ENCODE measurements around the gene AFAP1L2.

The AFAP1L2 gene

DNA sequence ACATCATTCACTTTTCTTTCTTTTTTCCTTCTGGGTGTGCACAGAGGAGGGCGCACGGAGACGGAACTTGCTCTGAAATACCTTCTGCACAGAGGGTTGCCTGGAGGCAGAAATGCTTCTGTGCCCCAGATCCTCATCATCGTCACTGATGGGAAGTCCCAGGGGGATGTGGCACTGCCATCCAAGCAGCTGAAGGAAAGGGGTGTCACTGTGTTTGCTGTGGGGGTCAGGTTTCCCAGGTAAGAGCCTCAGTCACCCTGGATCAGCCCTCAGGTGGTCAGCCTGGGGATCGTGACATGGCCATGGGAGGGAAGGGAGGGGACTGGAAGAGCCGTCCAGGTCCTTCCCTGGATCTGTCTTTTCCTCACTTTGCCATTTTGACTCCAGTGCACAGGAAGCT, 131.6 kb downstream of the AFAP1L2 start:
- no peak for DNase-seq (ENCODE audit: low read depth in 2 of 2)

DNA sequence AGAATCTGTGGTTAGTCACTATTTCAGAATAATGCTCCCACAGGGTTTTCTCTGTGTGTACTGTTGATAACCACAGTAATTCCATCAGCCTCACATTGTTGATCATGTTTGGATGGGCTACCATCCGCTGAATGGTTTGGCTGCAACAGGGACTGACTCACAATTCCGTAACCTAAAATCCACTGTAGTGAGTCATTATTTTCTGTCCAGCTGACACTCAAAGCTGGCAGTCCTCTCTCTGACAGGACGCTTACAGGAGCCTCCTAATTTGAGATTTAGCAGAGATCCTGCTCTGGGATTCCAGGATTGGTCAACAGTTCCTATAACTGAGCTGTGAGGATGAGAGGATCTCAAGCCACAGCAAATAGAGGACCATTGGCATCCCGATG, 132.5 kb downstream of the AFAP1L2 start:
- DNase-seq (ENCODE audit: low read depth in 2 of 2): no peak

DNA sequence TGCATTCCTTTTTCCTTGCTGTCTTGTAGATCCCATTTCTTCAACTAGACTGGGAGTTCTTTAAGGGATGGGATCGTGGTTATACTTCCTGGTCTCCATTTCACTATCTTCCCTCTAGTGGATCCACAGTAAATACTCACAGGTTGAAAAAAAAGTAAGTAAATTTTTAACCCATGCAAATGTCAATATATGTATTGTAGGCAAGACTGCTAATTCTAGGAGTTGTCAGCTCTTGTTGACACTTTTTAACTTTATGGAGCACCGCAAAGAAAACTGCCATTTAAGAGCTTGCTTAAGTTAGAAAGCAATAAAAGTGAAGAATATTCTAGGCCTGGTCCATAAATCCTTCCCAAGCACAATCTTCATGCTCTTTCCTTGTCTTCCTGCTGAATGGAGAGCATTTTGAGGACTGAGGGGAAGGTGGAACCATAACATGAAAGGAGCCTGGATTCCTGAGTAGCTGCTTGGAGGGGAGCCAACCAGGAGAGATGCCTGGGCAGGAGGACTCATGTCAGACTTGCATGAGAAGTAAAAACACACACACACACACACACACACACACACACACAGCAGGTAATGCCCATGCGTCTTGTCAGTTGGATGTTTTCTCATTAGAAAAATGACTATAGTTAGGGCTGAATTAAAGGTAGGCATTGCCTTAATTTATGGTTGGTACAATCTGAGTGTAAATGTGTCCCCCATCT, 133.1 kb downstream of the AFAP1L2 start:
- no peak for DNase-seq (ENCODE audit: low read depth in 2 of 2)

DNA sequence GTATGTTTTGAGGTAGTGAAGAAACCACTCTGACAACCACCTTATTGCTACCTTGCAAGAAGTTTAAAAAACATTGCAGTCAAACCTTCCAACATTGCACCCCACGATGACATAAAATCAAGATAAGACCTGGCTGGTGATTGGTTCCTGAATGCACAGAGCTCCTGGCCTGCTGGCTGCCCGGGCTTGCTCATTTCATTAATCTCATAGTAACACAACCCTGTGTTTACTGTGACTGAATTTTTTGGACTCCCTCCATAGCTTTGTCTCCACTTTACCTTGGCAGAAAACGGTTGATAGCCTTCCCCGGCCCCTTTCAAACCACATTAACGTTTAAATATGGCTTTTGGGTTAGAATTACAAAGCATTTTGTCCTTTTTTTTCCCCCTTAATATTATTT, 137.8 kb downstream of the AFAP1L2 start:
- no peak for DNase-seq (ENCODE audit: low read depth in 2 of 2)

DNA sequence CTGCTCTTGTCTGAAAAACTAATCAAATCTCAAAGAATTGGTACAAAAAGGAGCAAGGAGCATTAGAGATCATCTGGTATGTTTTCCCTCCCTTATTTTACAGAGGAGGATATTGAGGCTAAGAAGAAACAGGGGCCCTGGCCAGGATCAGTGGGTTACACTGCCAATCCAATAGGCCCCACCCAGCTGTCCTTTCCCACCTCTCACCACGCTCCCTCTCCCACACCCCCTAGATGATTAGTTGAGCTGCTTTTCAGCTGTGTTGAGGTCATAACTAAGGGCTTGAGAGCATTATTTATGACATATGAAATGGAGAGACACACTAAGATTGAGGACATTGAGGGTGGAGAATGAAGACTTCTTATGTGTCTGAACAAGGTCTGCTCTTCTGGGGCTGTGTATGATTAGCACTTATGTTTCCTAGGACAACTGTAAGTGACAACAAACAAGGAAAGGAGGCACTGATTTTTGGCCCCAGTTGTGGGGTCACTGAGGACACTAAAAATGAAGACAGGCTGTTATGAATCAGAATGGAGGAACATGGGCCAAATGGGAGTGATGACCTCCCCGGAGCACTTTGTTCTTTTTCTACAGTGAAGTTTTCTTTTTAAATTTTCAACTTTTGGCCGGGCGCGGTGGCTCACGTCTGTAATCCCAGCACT, 138.8 kb downstream of the AFAP1L2 start:
- no peak for DNase-seq (ENCODE audit: low read depth in 2 of 2)

DNA sequence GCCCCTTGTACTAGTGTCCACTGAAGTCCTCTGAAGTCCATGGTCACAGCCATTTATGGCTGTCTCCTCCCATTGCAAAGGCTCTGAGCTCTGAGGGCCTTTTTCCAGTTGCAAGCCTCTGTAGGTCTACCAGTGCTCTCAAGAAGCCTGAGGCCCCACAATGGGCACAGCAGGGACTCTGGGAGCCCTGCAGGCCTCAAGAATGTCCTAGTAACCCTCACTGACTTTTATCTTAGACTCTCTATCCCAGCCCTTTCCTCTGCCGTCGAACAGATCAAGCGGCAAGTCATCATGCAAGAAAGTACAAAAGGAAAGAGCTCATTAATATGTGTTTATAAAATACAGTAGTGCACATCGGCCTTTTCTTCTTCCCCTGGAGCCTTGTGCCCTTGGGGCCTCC, 141.8 kb downstream of the AFAP1L2 start:
- no peak for DNase-seq (ENCODE audit: low read depth in 2 of 2)

DNA sequence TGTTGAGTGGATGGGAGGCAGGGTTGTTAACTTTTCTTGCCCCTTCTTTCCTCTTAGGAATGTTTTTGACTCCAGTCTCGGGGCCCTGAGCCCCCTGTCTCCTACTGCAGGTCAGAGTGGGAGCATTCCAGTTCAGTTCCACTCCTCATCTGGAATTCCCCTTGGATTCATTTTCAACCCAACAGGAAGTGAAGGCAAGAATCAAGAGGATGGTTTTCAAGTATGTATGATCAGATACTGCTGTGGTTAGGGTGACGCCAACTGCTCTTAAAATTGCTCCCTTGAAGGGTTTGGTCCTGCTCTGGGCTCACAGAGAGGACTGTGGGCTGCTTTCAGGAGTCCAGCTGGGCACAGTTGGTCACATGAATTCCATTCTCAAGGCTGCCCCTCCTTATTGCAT, 143.2 kb downstream of the AFAP1L2 start:
- no peak for DNase-seq (ENCODE audit: low read depth in 2 of 2)

DNA sequence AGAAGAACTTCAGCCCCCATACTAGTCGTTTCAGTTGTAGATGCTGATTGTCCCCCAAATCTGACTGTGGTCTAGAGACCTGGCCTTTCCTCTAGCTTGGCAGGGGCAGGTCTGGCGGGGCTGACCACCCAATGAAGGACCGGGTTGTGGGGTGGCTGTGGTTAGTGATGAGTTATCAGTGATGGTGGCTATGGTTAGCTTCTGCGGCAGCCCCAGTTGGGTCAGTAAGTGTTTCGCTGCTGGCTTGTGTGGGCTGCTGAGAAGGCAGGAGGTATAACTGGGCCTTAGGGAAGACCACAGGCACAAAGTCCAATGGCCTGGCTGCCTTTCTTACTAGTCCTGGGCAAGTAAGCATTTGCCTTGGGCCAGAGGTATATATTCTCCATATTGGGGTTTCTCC, 143.9 kb downstream of the AFAP1L2 start:
- DNase-seq (ENCODE audit: low read depth in 2 of 2): no peak

DNA sequence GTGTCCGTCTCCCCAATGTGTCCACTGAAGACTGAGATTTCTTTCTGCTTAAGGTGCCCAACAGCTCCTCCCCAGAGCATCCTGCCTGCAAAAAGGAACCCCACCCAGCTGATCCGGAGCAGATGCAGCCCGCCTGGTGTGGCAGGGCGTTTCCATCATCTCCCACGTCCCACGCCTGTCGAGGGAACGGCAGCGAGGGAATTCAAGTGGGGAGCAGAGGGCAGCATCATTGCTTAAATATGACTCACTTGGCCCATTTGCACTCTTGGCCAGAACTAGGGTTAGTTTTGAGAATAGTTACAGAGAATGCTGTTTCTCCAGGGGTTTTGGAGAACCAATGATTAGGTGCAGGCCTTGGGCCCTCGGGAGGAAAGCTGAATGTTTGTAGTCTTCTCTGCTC, 144.5 kb downstream of the AFAP1L2 start:
- DNase-seq (ENCODE audit: low read depth in 2 of 2): no peak

DNA sequence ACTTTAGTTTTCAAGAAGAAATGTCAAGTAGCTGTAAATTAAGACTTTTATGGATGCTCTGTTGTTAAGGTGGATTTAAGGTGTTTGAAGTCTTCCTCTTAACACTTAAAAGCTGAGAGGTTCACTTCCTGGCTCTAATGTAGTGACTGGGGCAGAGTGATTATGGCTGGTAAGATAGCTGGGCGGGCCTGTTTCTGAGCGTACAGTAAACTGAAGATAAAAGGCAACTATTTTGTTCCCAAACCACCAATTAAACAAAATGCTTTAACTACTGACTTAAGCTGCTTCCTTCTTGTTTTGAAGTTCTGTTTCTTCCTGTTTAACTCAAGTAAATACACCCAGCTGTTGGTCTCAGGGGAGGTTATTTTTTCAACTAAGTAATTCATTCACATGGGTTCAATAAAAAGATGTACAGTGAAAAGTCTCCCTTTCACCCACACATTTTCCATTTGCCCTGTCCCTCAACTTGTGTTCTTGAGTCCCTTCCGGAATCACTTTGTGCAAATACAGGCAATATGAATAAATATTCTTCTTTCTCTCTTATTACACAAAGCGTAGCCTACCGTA, 145.9 kb downstream of the AFAP1L2 start:
- no peak for DNase-seq (ENCODE audit: low read depth in 2 of 2)

DNA sequence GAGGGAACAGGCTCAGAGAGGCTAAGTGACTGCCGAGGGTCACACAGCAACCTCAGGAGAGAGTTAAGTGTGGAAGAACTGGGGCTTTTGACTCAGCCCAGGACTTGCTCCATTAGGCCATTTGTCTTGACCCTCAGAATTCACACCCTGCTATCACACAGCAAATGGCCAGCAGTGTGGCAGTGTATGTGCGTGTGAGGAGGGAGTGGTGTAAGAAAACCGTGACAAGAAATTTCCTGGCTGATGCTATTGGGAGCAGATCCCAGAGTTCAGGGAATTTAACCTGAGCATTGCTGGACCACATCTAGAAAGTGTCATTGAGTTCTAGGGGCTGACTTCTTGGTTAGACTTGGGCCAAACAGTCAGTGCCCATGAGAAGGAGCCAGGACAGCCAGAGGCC, 146.8 kb downstream of the AFAP1L2 start:
- no peak for DNase-seq (ENCODE audit: low read depth in 2 of 2)

DNA sequence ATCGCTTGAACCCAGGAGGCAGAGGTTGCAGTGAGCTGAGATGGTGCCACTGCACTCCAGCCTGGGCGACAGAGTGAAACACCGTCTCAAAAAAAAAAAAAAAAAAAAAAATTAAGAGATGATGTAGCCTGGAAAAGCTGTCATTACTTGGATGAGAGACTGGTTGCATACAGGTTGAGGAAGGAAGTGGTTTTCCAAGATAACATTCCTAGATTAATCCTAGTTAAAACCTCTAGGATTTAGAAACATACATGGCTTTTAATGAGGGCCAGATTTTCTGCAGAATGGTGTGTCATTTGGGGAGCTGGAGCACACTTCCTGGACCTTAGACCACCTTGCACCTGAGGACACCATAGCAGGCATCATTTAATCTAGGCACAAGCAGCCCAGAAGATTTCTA, 147.5 kb downstream of the AFAP1L2 start:
- DNase-seq (ENCODE audit: low read depth in 2 of 2): no peak

DNA sequence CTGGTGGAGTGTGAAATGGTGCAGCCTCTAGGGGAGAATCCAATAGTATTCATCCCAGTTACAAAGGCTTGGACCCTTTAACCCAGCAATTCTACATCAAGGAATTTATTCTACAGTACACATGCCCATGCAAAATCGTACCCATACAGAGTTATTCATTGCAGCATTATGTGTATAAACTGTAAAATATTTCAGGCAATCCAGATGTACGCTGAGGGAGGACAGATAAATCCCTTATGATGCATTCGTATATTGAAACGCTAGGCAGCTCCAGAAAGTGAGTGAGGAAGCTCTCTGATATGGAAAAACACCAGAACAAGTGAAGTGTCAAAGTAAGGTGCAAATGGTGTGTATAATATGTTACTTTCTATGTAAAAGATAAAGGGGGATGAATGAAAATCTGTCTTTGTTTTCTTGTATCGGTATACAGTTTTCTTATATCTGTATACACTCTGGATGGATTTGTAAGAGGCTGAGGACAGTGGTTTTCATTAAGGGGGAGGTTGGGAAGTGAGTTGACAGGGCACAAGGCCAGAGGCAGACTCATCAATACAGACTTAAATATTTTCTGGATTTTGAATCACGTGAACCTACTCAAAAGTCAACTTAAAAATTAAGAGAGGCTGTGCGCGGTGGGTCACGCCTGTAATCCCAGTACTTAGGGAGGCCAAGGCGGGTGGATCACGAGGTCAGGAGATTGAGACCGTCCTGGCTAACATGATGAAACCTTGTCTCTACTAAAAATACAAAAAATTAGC, 148.1 kb downstream of the AFAP1L2 start:
- DNase-seq (ENCODE audit: low read depth in 2 of 2): no peak

DNA sequence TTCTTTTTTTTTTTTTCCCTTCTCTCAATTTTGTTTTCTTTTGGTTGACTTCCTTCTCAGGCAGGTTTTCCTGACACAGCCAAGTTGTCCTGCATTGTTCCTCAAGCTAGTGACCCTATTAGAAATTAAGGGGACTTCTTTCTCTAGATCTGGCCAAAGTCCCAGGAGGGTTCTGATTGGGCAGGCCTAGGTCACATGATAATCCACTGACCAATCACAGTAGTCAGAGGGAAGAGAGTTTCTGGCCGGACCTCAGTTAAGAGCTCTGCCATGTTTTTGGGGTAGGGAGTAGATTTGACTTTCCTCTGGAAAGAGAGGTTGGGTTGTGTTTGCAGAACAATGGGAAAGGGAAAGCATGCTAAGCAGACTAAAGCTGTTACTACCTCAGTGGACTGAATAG, 149.1 kb downstream of the AFAP1L2 start:
- no peak for DNase-seq (ENCODE audit: low read depth in 2 of 2)

DNA sequence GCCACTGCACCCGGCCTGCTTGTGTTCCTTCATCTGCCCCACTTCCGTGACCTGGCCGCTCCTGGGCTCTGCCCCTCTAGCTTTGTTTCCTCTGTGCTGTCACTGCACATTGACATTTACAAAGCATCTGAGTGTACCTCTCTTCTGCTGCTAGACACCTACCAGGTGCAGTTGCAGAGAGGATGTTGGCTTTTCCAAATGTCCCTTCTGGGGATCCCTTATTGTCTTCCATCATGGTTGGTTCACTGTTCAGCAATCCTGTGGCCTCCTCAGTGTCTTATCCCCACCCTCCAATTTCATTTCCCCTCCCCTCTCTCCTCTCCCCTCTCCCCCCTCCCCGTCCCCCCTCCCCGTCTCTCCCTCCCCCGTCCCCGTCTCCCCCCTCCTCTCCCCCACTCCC, 151.4 kb downstream of the AFAP1L2 start:
- DNase-seq (ENCODE audit: low read depth in 2 of 2): no peak

DNA sequence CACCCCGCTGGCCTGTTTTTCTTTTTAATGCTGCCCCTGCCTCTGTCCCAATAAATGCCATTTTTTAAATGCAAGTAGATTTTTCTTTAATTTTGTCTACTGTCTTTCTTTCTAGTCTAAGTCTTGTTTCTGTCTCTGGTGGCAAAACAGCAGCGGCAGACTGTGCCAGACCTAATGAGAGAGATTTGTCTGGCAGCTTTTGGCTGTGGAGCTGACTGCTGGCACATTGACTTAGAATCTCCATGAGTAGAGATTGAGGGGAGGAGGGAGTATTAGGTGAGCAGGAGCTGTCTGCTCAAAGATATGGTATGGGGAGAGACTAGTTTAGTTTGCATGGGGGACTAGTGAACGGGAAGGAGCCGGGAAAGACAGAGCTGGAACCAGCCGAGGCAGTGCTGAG, 152.2 kb downstream of the AFAP1L2 start:
- no peak for DNase-seq (ENCODE audit: low read depth in 2 of 2)

DNA sequence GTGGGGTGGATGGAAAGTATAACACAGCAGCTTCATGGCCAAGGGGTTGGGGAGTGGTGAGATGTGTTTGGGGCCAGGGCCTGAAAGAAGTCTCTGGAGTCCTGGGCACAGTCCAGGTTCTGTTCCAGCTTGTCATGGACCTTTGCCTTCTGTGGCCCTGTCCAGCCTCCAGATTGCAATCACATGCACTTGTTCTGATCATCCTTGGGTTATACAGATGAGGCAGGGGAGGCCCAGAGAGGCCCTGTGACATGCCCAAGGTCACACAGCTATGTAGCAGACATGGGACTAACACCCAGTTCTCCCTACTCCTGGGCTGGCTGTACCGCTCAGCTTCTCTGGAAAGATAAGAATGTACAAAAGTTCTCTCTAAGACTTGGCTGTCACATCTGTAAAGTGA, 153.6 kb downstream of the AFAP1L2 start:
- no peak for DNase-seq (ENCODE audit: low read depth in 2 of 2)

DNA sequence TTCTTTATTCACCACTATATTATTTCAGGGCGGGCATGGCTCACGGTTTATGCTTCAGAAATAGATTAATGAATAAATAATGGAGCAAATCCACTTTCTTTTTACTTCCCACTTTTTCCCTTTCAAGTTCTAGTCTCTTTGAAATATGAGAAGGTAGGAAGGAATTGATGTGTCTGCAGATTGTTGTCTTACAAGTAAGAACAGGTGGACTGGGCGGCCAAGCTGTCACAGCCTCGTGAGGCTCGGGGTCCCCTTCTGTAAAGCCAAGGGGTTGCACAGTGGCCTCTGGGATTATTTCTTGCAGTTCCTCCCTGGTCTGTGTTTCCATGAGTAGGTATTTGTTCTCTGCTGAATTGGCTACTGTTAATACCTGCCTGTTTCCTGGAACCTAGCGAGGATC, 154.1 kb downstream of the AFAP1L2 start:
- no peak for DNase-seq (ENCODE audit: low read depth in 2 of 2)

DNA sequence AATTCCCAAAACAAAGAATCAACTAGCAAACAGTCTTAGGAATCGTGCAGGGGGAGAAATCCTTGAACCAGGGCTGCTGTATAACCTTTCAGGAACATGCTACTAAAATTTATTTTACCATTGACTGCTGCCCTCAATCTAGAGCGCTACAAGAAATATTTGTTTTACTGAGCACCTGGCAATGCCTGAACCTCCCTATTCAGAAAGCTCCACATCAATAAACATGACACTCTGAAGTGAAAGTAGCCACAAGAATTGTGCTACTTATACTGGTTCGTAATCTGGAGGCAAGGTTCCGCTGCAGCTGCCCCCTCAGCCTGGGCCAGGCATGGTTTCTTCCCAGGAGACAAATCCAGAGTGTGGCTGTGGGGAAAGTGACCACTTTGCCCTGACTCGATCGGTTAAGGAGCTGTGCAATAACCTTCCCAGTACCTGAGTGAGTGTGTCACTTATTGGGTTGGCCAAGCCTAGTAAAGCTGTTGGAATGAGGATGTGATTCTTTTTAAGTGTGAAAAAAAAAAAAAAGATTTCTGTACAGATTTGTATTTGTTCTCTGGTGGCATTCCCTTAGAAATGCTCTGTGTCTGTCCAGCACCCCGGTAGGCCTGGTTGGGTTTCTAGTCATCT, 157.5 kb downstream of the AFAP1L2 start:
- DNase-seq (ENCODE audit: low read depth in 2 of 2): no peak

DNA sequence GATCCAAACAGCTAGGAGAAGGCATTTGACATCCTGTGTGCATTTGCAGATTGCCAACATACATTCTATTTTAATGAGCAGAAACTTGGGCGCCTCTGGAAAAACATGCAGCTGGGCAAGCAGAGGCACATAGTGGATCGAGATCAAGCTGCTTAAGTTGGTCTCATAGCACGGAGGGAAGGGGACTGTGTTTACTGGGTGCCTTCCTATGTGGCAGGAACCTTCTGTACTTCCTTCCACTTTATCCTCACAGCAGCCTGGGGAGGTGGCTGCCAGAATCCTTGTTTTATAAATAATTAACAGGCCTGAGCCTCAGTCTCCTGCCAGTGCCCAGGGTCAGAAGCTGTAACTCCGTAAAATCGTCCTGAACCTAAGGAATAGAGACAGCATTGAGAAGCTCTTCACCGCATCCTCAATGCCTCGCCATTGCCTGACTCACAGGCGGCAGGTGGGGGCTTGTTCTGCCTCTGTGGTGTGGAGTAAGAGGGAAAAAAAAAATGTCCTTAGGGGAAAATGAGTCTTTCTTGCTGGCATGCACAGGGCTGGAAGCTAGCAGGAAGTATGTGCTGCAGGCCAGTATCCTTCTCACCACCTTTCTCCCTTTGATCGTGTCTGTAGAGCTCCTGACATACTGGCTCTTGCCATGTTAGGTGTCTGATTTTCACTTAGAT, 159.0 kb downstream of the AFAP1L2 start:
- no peak for DNase-seq (ENCODE audit: low read depth in 2 of 2)

All from stimulated activated CD4-positive, alpha-beta T cell treated with anti-CD3 and anti-CD28 coated beads, Interleukin-4, amount 100 ng/mL, for 48 hours (primary cell).